BLaER1 (cell line): ENCODE results near the gene SNX32.

Experiments
- H3K27ac ChIP-seq: shearing (Covaris generic); formaldehyde crosslinking; 2 replicates; pipeline ENCODE4 v1.8.1; 2022
- H3K27me3 ChIP-seq: shearing (Covaris generic); formaldehyde crosslinking; 2 replicates; pipeline ENCODE4 v1.8.1; 2022
- H3K36me3 ChIP-seq: shearing (Covaris generic); formaldehyde crosslinking; 2 replicates; pipeline ENCODE4 v1.8.1; 2022
- H3K4me1 ChIP-seq: shearing (Covaris generic); formaldehyde crosslinking; 2 replicates; pipeline ENCODE4 v1.8.1; 2022
- H3K4me2 ChIP-seq: shearing (Covaris generic); formaldehyde crosslinking; 2 replicates; pipeline ENCODE4 v1.8.1; 2022
- H3K4me3 ChIP-seq: shearing (Covaris generic); formaldehyde crosslinking; 2 replicates; pipeline ENCODE4 v1.8.1; 2022
- H3K9ac ChIP-seq: shearing (Covaris generic); formaldehyde crosslinking; 2 replicates; pipeline ENCODE4 v1.8.1; 2022
- H3K9me3 ChIP-seq: shearing (Covaris generic); formaldehyde crosslinking; 2 replicates; pipeline ENCODE4 v1.8.1; 2022
- H4K20me1 ChIP-seq: shearing (Covaris generic); formaldehyde crosslinking; 2 replicates; pipeline ENCODE4 v1.8.1; 2022
- Cebpa-rat ChIP-seq: shearing (Covaris generic); IDR thresholded peaks from 2 replicates; pipeline ENCODE4 v1.8.1; 2022

The SNX32 gene

GRCh38 chr11:65790104-65790901 is 43.5 kb upstream of the SNX32 start:
- no peak overlapping the region for H3K27ac ChIP-seq
- no peaks in the 10 kb centered on the region for H3K36me3 ChIP-seq
- H3K4me3 ChIP-seq = no peak overlapping the region
- no peak overlapping the region for H3K9ac ChIP-seq
- H3K27me3 ChIP-seq = peaks cover 51% of the 10 kb centered on the region
- no peak for TF ChIP-seq Cebpa-rat
- peaks cover 23% of the 10 kb centered on the region for H4K20me1 ChIP-seq
- peaks cover 66% of the 10 kb centered on the region for H3K4me1 ChIP-seq
- H3K4me2 ChIP-seq = peak overlapping the region; percentile 79
- H3K9me3 ChIP-seq = no peaks in the 10 kb centered on the region

- H3K9ac ChIP-seq = no peak overlapping the region
- no peak for TF ChIP-seq Cebpa-rat
- H3K4me1 ChIP-seq = peaks cover 62% of the 10 kb centered on the region
- no peaks in the 10 kb centered on the region for H3K9me3 ChIP-seq
- no peak overlapping the region for H3K27ac ChIP-seq
- H3K4me2 ChIP-seq = peak overlapping the region; percentile 79
- H3K36me3 ChIP-seq = no peaks in the 10 kb centered on the region
- H3K27me3 ChIP-seq = peaks cover 43% of the 10 kb centered on the region
- no peak overlapping the region for H3K4me3 ChIP-seq
- peaks cover 15% of the 10 kb centered on the region for H4K20me1 ChIP-seq
Observed at GRCh38 chr11:65790902-65791650, 42.7 kb upstream of the SNX32 start.

GRCh38 chr11:65791719-65792213 is 42.0 kb upstream of the SNX32 start:
- Histone ChIP-seq H3K9ac (no peak overlapping the region), H4K20me1 (peaks cover 10% of the 10 kb centered on the region; the same call in 1 of the 2 replicates), H3K4me1 (peaks cover 56% of the 10 kb centered on the region), H3K27me3 (peaks cover 36% of the 10 kb centered on the region), H3K9me3 (no peaks in the 10 kb centered on the region), H3K36me3 (no peaks in the 10 kb centered on the region), H3K4me3 (no peak overlapping the region), H3K27ac (no peak overlapping the region), H3K4me2 (peak overlapping the region; percentile 79)
- no peak for TF ChIP-seq Cebpa-rat

GRCh38 chr11:65792456-65792855 is 41.3 kb upstream of the SNX32 start:
- H3K4me3 ChIP-seq = no peak overlapping the region
- TF ChIP-seq Cebpa-rat = no peak
- H3K27me3 ChIP-seq = peaks cover 29% of the 10 kb centered on the region
- H3K9me3 ChIP-seq = no peaks in the 10 kb centered on the region
- H3K36me3 ChIP-seq = no peaks in the 10 kb centered on the region
- peak overlapping the region; percentile 79 for H3K4me2 ChIP-seq
- peaks cover 52% of the 10 kb centered on the region for H3K4me1 ChIP-seq
- H3K9ac ChIP-seq = no peak overlapping the region
- peaks cover 10% of the 10 kb centered on the region; the same call in 1 of the 2 replicates for H4K20me1 ChIP-seq
- no peak overlapping the region for H3K27ac ChIP-seq

GRCh38 chr11:65793144-65793581 is 40.6 kb upstream of the SNX32 start:
- H3K4me3 ChIP-seq = no peak overlapping the region
- no peak overlapping the region for H3K27ac ChIP-seq
- H3K4me1 ChIP-seq = peaks cover 45% of the 10 kb centered on the region
- no peaks in the 10 kb centered on the region for H3K36me3 ChIP-seq
- H4K20me1 ChIP-seq = 0 out of 2 replicates have a peak, but pooled peaks cover 5% of the 10 kb centered on the region
- no peak overlapping the region for H3K4me2 ChIP-seq
- H3K27me3 ChIP-seq = peaks cover 22% of the 10 kb centered on the region
- no peak overlapping the region for H3K9ac ChIP-seq
- no peaks in the 10 kb centered on the region for H3K9me3 ChIP-seq
- no peak for TF ChIP-seq Cebpa-rat

- no peak overlapping the region for H3K4me2 ChIP-seq
- peaks cover 39% of the 10 kb centered on the region for H3K4me1 ChIP-seq
- no peak overlapping the region for H3K9ac ChIP-seq
- no peaks in the 10 kb centered on the region for H3K36me3 ChIP-seq
- H3K9me3 ChIP-seq = no peaks in the 10 kb centered on the region
- H3K27me3 ChIP-seq = peaks cover 16% of the 10 kb centered on the region
- H3K27ac ChIP-seq = no peak overlapping the region
- no peaks in the 10 kb centered on the region for H4K20me1 ChIP-seq
- TF ChIP-seq Cebpa-rat = no peak
- H3K4me3 ChIP-seq = no peak overlapping the region
Observed at GRCh38 chr11:65793625-65794400, 40.0 kb upstream of the SNX32 start.

GRCh38 chr11:65794570-65795510 is 38.9 kb upstream of the SNX32 start:
- TF ChIP-seq Cebpa-rat = no peak
- Histone ChIP-seq H4K20me1 (no peaks in the 10 kb centered on the region), H3K4me3 (no peak overlapping the region), H3K27ac (no peak overlapping the region), H3K27me3 (peaks cover 6% of the 10 kb centered on the region; the same call in 1 of the 2 replicates), H3K4me1 (peaks cover 29% of the 10 kb centered on the region), H3K9ac (no peak overlapping the region), H3K4me2 (no peak overlapping the region), H3K36me3 (no peaks in the 10 kb centered on the region), H3K9me3 (no peaks in the 10 kb centered on the region)

GRCh38 chr11:65796726-65797601 is 36.8 kb upstream of the SNX32 start:
- H3K9ac ChIP-seq = no peak overlapping the region
- H3K27ac ChIP-seq = no peak overlapping the region
- H3K4me1 ChIP-seq = peaks cover 9% of the 10 kb centered on the region
- H3K9me3 ChIP-seq = no peaks in the 10 kb centered on the region
- no peak overlapping the region for H3K4me3 ChIP-seq
- no peaks in the 10 kb centered on the region for H3K27me3 ChIP-seq
- no peaks in the 10 kb centered on the region for H4K20me1 ChIP-seq
- no peak for TF ChIP-seq Cebpa-rat
- no peaks in the 10 kb centered on the region for H3K36me3 ChIP-seq
- H3K4me2 ChIP-seq = no peak overlapping the region
